Measurements from ENCODE around the gene LARP6.

GRCh38 chr15:70829371-70830166, 24.4 kb downstream of the LARP6 start:
- no peak for TF ChIP-seq CTCF (conservative IDR thresholded peaks at IDR 0.05; ENCODE audit: low read depth, low read length)
- TF ChIP-seq MXI1 (IDR thresholded peaks at IDR 0.05; ENCODE audit: borderline replicate concordance, low read depth, low read length) = no peak
- no peak for TF ChIP-seq FOS (IDR thresholded peaks at IDR 0.05; ENCODE audit: low read depth, low read length)
- TF ChIP-seq POLR2A (IDR thresholded peaks at IDR 0.05; ENCODE audit: low read depth, low read length) = no peak
- no peak for TF ChIP-seq CEBPB (IDR thresholded peaks at IDR 0.05; ENCODE audit: low read depth, low read length)
- no peak for TF ChIP-seq USF2 (IDR thresholded peaks at IDR 0.05; ENCODE audit: low read depth, low read length)
- TF ChIP-seq SMC3 (IDR thresholded peaks at IDR 0.05; ENCODE audit: low read depth, low read length) = no peak

Data from IMR-90 (cell line).